ENCODE results near the gene NUAK2.
"Not testable (repeated sequence)": the region's sequence is repeated elsewhere in the genome, so short reads cannot be mapped to it uniquely, and the experiment has no call there.

Gene NUAK2

GRCh38 chr1:205321162-205321958 is at the start of gene NUAK2:
Gene NUAK2 (minus strand): TSS chr1:205321745. CDS start chr1:205321628, 117 bp downstream.
- DNase-seq, result peak; percentile 25 to 96 (median 85)

GRCh38 chr1:205370780-205371179 is 49.2 kb upstream of the NUAK2 start:
- DNase-seq, result no peak

- DNase-seq, result peak in 8 of 51 donors; percentile 9 to 32 (median 18)
Observed at GRCh38 chr1:205369701-205370123, 48.2 kb upstream of the NUAK2 start.

- no peak for DNase-seq
Observed at GRCh38 chr1:205368478-205368877, 46.9 kb upstream of the NUAK2 start.

- DNase-seq, result no peak
Observed at GRCh38 chr1:205365945-205366463, 44.5 kb upstream of the NUAK2 start.

- DNase-seq, result not testable (repeated sequence)
Observed at GRCh38 chr1:205365086-205365485, 43.5 kb upstream of the NUAK2 start.

GRCh38 chr1:205360891-205361290 is 39.3 kb upstream of the NUAK2 start:
- no peak for DNase-seq

GRCh38 chr1:205359771-205360565 is 38.4 kb upstream of the NUAK2 start:
- peak in 33 of 51 donors; percentile 24 to 74 (median 51) for DNase-seq

GRCh38 chr1:205358579-205358978 is 37.0 kb upstream of the NUAK2 start:
- no peak for DNase-seq

- DNase-seq, result no peak
Observed at GRCh38 chr1:205357567-205357966, 36.0 kb upstream of the NUAK2 start.

- DNase-seq, result peak in 13 of 51 donors; percentile 11 to 71 (median 31)
Observed at GRCh38 chr1:205356440-205357139, 35.0 kb upstream of the NUAK2 start, which contains the start of gene KLHDC8A. Gene KLHDC8A (minus strand): TSS chr1:205356922. CDS start chr1:205343604, 13,318 bp downstream.

- DNase-seq, result peak in 12 of 51 donors; percentile 11 to 48 (median 26)
Observed at GRCh38 chr1:205355075-205355453, 33.5 kb upstream of the NUAK2 start.

- DNase-seq, result peak in 22 of 51 donors; percentile 13 to 81 (median 42)
Observed at GRCh38 chr1:205354259-205355074, 32.9 kb upstream of the NUAK2 start.

- no peak for DNase-seq
Observed at GRCh38 chr1:205353612-205354011, 32.1 kb upstream of the NUAK2 start.

- DNase-seq, result no peak
Observed at GRCh38 chr1:205353191-205353590, 31.6 kb upstream of the NUAK2 start.

GRCh38 chr1:205351984-205352713 is 30.6 kb upstream of the NUAK2 start:
- peak in 1 of 51 donors; percentile 22 for DNase-seq

GRCh38 chr1:205350691-205351141 is 29.2 kb upstream of the NUAK2 start:
- no peak for DNase-seq

GRCh38 chr1:205350124-205350523 is 28.6 kb upstream of the NUAK2 start:
- DNase-seq, result no peak

Data from hypothalamus (tissue), 51 donors.